Transverse colon (tissue), 4 donors: ENCODE results near the gene NOX4. TPM values are rescaled to one million over a fixed set of nuclear protein-coding genes. Genes with fewer than 3 reads are reported as not detected.

Experiments
- DNase-seq: peaks from one replicate; pipeline ENCODE4 v3.0.0-alpha.2; 2019
- H3K27ac ChIP-seq, 4 donors: fragments of 200-600 bp; sonication (generic); 2 replicates each; pipeline ENCODE4 v1.5.1; 2016 to 2018; ENCODE audit warnings: inconsistent platforms in 4 of 4
- H3K27me3 ChIP-seq: fragments of 200-600 bp; sonication (generic); 2 replicates; pipeline ENCODE4 v1.5.1; 2017; ENCODE audit warnings: inconsistent platforms
- H3K36me3 ChIP-seq, 4 donors: fragments of 200-600 bp; sonication (generic); 2 replicates each; pipeline ENCODE4 v1.5.1; 2017 to 2019; ENCODE audit warnings: inconsistent platforms in 4 of 4
- H3K4me1 ChIP-seq, 4 donors: fragments of 200-600 bp; sonication (generic); 2 replicates each; pipeline ENCODE4 v1.5.1; 2017 to 2020; ENCODE audit warnings: inconsistent platforms in 4 of 4
- H3K4me3 ChIP-seq, 4 donors: fragments of 200-600 bp; sonication (generic); 1 replicate in 1 of 4; 2 replicates in 3 of 4; pipeline versions ENCODE4 v1.5.1 to v1.6.1; 2017 to 2019; ENCODE audit warnings: inconsistent platforms in 4 of 4
- H3K9me3 ChIP-seq, 2 donors: fragments of 200-600 bp; sonication (generic); 2 replicates each; pipeline ENCODE4 v1.5.1; 2017 to 2019; ENCODE audit warnings: inconsistent platforms in 2 of 2
- EP300 ChIP-seq: sonication (generic); formaldehyde crosslinking; IDR thresholded peaks from one replicate; pipeline ENCODE4 v1.6.1; 2017; ENCODE audit warnings: antibody characterized with exemption, low read depth
- POLR2A ChIP-seq: fragments of 450-650 bp; IDR thresholded peaks from one replicate; pipeline ENCODE4 v1.6.1; 2016; ENCODE audit warnings: antibody characterized with exemption, mild to moderate bottlenecking, moderate library complexity
- POLR2AphosphoS5 ChIP-seq, 3 donors: sonication (generic); formaldehyde crosslinking; IDR thresholded peaks; one replicate each; pipeline ENCODE4 v1.6.1; 2016; ENCODE audit warnings: antibody characterized with exemption in 3 of 3
- WGBS, 2 donors: methylation state at CpG; one replicate each; pipeline ENCODE4 v1.1.5; 2018; ENCODE audit warnings: low coverage in 1 of 2; 5-methylcytosine and 5-hydroxymethylcytosine counted together
- in situ Hi-C, 4 donors: fragments of 200-750 bp; cut with MboI; loops; one replicate each; pipeline versions ENCODE4 v1.15.0 to v1.15.1; 2017; ENCODE audit warnings: low sequenced_read_pairs in 3 of 4, low pct_ligation_motif_present in 1 of 4, low pct_unique_long_range_greater_than_20kb in 1 of 4
- intact Hi-C: fragments of 100-400 bp; cut with DNase I; formaldehyde crosslinking; loops from one replicate; pipeline ENCODE4 v1.15.1; 2023; ENCODE audit warnings: low total_unique reads
- total RNA-seq, 4 donors: library from RNA; depleted of rRNA; stranded (reverse); fragments of >200 nt; gene quantifications; one replicate each; pipeline ENCODE4 v1.1.0, GENCODE V29; 2016
- TF ChIP-seq, protein P1 (sequence below), 5 experiments: fragments of 200-600 bp in 3 of 5; fragments of 450-650 bp in 2 of 5; sonication (generic) in 3 of 5; IDR thresholded peaks; 1 replicate in 2 of 5; 2 replicates in 3 of 5; pipeline ENCODE4 v1.5.1; 2016 to 2017; ENCODE audit warnings: antibody characterized with exemption in 5 of 5, inconsistent platforms in 3 of 5, mild to moderate bottlenecking in 2 of 5, moderate library complexity in 1 of 5

Gene NOX4
- total RNA-seq, 4 donors from 2014 or later: 2.6 to 3.0 (median 2.9) TPM; not detected in 1

DNA sequence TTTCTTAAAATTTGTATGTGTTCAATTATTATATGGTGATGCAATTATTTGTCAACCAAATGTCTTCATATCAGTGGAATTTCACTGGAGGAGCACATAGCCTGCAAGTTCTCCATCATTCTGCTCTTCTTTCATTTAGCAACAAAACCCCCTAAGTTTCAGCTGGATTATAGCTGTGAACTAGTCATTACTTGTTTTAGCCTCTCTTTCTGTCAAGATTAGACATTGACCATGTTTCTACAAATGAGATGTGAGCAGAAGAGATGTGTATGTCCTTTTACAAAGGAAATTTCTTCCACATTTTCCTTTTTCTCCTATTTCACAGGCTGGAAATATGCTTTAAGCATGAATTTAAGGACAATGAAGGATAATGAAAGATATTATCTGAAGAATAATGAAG lies 9.2 kb upstream of the NOX4 start:
- no peak for TF ChIP-seq POLR2A
- TF ChIP-seq POLR2AphosphoS5 (IDR thresholded peaks at IDR 0.05): no peak
- TF ChIP-seq EP300: no peak
- TF ChIP-seq, protein P1, sequence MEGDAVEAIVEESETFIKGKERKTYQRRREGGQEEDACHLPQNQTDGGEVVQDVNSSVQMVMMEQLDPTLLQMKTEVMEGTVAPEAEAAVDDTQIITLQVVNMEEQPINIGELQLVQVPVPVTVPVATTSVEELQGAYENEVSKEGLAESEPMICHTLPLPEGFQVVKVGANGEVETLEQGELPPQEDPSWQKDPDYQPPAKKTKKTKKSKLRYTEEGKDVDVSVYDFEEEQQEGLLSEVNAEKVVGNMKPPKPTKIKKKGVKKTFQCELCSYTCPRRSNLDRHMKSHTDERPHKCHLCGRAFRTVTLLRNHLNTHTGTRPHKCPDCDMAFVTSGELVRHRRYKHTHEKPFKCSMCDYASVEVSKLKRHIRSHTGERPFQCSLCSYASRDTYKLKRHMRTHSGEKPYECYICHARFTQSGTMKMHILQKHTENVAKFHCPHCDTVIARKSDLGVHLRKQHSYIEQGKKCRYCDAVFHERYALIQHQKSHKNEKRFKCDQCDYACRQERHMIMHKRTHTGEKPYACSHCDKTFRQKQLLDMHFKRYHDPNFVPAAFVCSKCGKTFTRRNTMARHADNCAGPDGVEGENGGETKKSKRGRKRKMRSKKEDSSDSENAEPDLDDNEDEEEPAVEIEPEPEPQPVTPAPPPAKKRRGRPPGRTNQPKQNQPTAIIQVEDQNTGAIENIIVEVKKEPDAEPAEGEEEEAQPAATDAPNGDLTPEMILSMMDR (IDR thresholded peaks at IDR 0.05): no peak
- H3K9me3 ChIP-seq: no peaks in the 10 kb centered on the region
- no peak overlapping the region for H3K4me3 ChIP-seq
- intact Hi-C loops: no loop called here
- no peaks in the 10 kb centered on the region for H3K27me3 ChIP-seq
- in situ Hi-C loops: no loop called here
- no peaks in the 10 kb centered on the region for H3K4me1 ChIP-seq
- no peak for DNase-seq
- H3K36me3 ChIP-seq: no peaks in the 10 kb centered on the region
- H3K27ac ChIP-seq: no peak overlapping the region

DNA sequence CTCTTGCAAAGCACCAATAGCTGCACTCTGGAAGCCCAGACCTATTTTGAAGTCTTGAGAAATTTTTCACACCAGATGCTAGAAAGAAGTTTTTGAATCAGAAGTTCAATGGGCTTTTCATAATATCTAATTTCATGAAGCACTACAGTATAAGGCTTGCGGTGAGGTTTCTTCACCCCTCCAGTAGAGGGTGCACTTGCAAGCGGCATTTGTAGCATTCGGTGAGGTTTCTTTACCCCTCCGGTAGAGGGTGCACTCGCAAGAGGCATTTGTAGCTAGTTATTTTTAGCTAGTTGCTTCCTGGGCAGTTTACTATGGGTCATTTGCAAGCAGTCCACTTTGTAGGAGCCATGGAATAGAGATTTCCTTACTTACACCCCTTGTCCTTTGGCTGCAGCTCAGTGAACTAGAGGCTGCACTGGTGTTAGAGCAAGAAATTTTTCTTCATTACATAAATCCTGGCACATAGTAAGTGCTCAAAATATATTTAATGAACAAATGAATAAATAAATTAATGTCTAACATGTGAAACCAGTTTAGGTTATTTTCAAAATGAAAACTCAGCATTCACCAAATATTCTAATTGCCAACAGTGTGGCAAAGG lies 7.8 kb upstream of the NOX4 start:
- no peak overlapping the region for H3K27ac ChIP-seq
- in situ Hi-C loops: no loop called here
- TF ChIP-seq POLR2A (no peak), POLR2AphosphoS5 (IDR thresholded peaks at IDR 0.05) (no peak)
- TF ChIP-seq, protein P1 (IDR thresholded peaks at IDR 0.05): peak in 4 of 5 experiments; percentile 32 to 51 (median 44)
- DNase-seq: peak; percentile 8
- H3K9me3 ChIP-seq: no peaks in the 10 kb centered on the region
- no peaks in the 10 kb centered on the region for H3K27me3 ChIP-seq
- intact Hi-C loops: no loop called here
- H3K4me3 ChIP-seq: no peak overlapping the region
- WGBS, 2 donors: 88 to 100% methylated on average over 1 to 5 of the region's 5 CpGs
- H3K4me1 ChIP-seq: no peaks in the 10 kb centered on the region
- H3K36me3 ChIP-seq: no peaks in the 10 kb centered on the region

DNA sequence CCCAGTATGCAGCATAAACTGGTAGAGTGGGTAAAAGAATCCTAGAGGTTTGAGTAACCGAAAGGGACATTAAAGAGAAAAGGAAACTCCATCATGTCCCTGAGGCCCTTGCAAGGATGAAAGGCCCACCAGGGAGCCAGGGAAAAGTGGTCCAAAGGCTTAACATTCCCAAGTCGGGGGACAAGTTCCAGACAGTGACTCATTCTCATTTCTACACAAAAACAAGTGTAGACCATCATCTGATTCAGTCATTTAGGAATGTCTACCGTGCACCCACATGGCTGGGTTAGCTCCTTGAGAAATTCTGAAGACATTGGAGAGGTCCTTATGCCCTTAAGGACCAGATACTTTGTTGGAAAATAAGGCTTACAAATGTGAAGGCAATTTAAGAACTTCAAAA lies 4.8 kb upstream of the NOX4 start:
- H3K9me3 ChIP-seq: no peaks in the 10 kb centered on the region
- TF ChIP-seq EP300 (no peak), POLR2A (no peak), POLR2AphosphoS5 (IDR thresholded peaks at IDR 0.05) (no peak)
- TF ChIP-seq, protein P1 (IDR thresholded peaks at IDR 0.05): no peak
- in situ Hi-C loops (no loop called here), intact Hi-C loops (no loop called here)
- no peak for DNase-seq
- peaks cover 19% of the 10 kb centered on the region for H3K27me3 ChIP-seq
- 61 to 63% methylated on average over 2 to 3 of the region's 3 CpGs for WGBS, 2 donors
- H3K27ac ChIP-seq: no peak overlapping the region
- H3K4me3 ChIP-seq: no peak overlapping the region
- no peaks in the 10 kb centered on the region for H3K36me3 ChIP-seq
- peaks cover 0 to 3% (median 3%) of the 10 kb centered on the region in 4 donors for H3K4me1 ChIP-seq

DNA sequence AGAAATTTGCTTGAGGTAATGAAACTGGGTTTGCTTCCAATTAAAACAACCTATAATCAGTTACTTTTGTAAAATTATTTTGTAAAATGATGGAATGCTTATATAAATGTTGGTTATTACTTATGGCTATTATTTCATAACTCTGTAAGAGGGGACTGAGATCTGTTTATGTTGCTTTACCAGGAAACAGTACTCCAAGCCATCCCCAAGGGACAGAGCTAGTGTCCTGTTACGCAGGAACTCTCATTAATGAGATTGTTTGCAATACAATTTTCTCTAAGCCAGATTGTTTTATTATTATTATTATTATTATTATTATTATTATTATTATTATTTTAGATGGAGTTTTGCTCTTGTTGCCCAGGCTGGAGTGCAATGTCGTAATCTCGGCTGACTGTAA lies 2.3 kb upstream of the NOX4 start:
- no peaks in the 10 kb centered on the region for H3K36me3 ChIP-seq
- peaks cover 37% of the 10 kb centered on the region for H3K27me3 ChIP-seq
- in situ Hi-C loops (no loop called here), intact Hi-C loops (no loop called here)
- H3K4me1 ChIP-seq: peaks cover 0 to 8% (median 5%) of the 10 kb centered on the region in 4 donors
- H3K4me3 ChIP-seq: no peak overlapping the region
- H3K27ac ChIP-seq: no peak overlapping the region
- WGBS, 2 donors: 94 to 95% methylated on average over 3 of the region's 3 CpGs
- TF ChIP-seq POLR2AphosphoS5 (IDR thresholded peaks at IDR 0.05): no peak
- TF ChIP-seq, protein P1 (IDR thresholded peaks at IDR 0.05): no peak
- TF ChIP-seq POLR2A: no peak
- TF ChIP-seq EP300: no peak
- DNase-seq: no peak
- H3K9me3 ChIP-seq: no peaks in the 10 kb centered on the region
